Measurements from ENCODE around the gene CCDC87. TPM values are rescaled to one million over a fixed set of nuclear protein-coding genes. Genes with fewer than 3 reads are reported as not detected.
A peak's percentile ranks its signal among the peaks of the same experiment; 100 is the strongest.

CCDC87 gene
- total RNA-seq, 1 experiment from 2014 or later, result 2.0 TPM

GRCh38 chr11:66624450-66624849 lies 31.6 kb upstream of the CCDC87 start:
- no peak for ATAC-seq

GRCh38 chr11:66619080-66619554 lies 26.3 kb upstream of the CCDC87 start:
- Histone ChIP-seq H3K4me1 (ENCODE audit: control insufficient read depth, insufficient read depth, low read length) (peaks cover 30% of the 10 kb centered on the region), H3K9me3 (ENCODE audit: control insufficient read depth, insufficient read depth, low read depth, low read length) (no peaks in the 10 kb centered on the region), H3K36me3 (ENCODE audit: control insufficient read depth, insufficient read depth, low read length) (peaks cover 15% of the 10 kb centered on the region), H3K4me3 (ENCODE audit: low read depth in 2 of 2, low read length in 2 of 2) (peak overlapping the region; percentile 84 to 99), H3K27me3 (ENCODE audit: control insufficient read depth, insufficient read depth, low read length) (no peaks in the 10 kb centered on the region), H3K27ac (ENCODE audit: low read length) (peak overlapping the region; percentile 34)
- DNase-seq (ENCODE audit: low read depth, low spot score) (no peak), ATAC-seq (no peak)
- POLR2A ChIA-PET, result interaction anchor here (0.6 to 1.3 kb wide), 3 partner anchors 19 to 61 kb away, joined by 3 to 7 read pairs (median 5); partner anchors contain the start of gene RBM4
- TF ChIP-seq REST (IDR thresholded peaks at IDR 0.05; ENCODE audit: insufficient read depth in 1 of 2, low read depth in 2 of 2, low read length in 1 of 2), result no peak
- no peak for TF ChIP-seq POLR2AphosphoS5 (IDR thresholded peaks at IDR 0.05; ENCODE audit: low read depth, low read length)
- no peak for TF ChIP-seq TCF7L2 (IDR thresholded peaks at IDR 0.05; ENCODE audit: low read depth, low read length)
- no peak for TF ChIP-seq CTCF (IDR thresholded peaks at IDR 0.05)
- no peak for TF ChIP-seq SIN3A (IDR thresholded peaks at IDR 0.05; ENCODE audit: borderline replicate concordance, insufficient read depth, low read depth, low read length)
- intact Hi-C loops (cut with micrococcal nuclease; ENCODE audit: unreplicated experiment), result no loop called here
- CTCF ChIA-PET, result interaction anchor here (0.7 to 0.9 kb wide), 2 partner anchors 40 to 72 kb away, joined by 3 to 5 read pairs; no protein-coding TSS in a partner anchor
- no TSS peak for BruUV-seq (replicated peaks)
- in situ Hi-C loops (cut with HindIII; ENCODE audit: low pct_unique_long_range_greater_than_20kb, low sequenced_read_pairs), result no loop called here

More at GRCh38 chr11:66624450-66624849, 31.6 kb upstream of the CCDC87 start:
- in situ Hi-C loops (cut with HindIII; ENCODE audit: low pct_unique_long_range_greater_than_20kb, low sequenced_read_pairs), result loop anchor here (5.0 kb wide), 1 partner anchor 53 kb away; the partner anchor contains the start of gene RBM4B
- H3K36me3 ChIP-seq (ENCODE audit: control insufficient read depth, insufficient read depth, low read length), result peaks cover 43% of the 10 kb centered on the region
- no peak for TF ChIP-seq REST (IDR thresholded peaks at IDR 0.05; ENCODE audit: insufficient read depth in 1 of 2, low read depth in 2 of 2, low read length in 1 of 2)
- no peak for TF ChIP-seq POLR2AphosphoS5 (IDR thresholded peaks at IDR 0.05; ENCODE audit: low read depth, low read length)
- no peak for TF ChIP-seq TCF7L2 (IDR thresholded peaks at IDR 0.05; ENCODE audit: low read depth, low read length)
- no peak for TF ChIP-seq SIN3A (IDR thresholded peaks at IDR 0.05; ENCODE audit: borderline replicate concordance, insufficient read depth, low read depth, low read length)
- TF ChIP-seq CTCF (IDR thresholded peaks at IDR 0.05), result no peak
- DNase-seq (ENCODE audit: low read depth, low spot score), result no peak
- ChIA-PET CTCF (no interaction called here), POLR2A (no interaction called here)
- no peak overlapping the region for H3K4me3 ChIP-seq (ENCODE audit: low read depth in 2 of 2, low read length in 2 of 2)
- BruUV-seq (replicated peaks), result no TSS peak
- H3K4me1 ChIP-seq (ENCODE audit: control insufficient read depth, insufficient read depth, low read length), result peaks cover 19% of the 10 kb centered on the region
- H3K27me3 ChIP-seq (ENCODE audit: control insufficient read depth, insufficient read depth, low read length), result no peaks in the 10 kb centered on the region
- H3K27ac ChIP-seq (ENCODE audit: low read length), result no peak overlapping the region
- H3K9me3 ChIP-seq (ENCODE audit: control insufficient read depth, insufficient read depth, low read depth, low read length), result no peaks in the 10 kb centered on the region
- intact Hi-C loops (cut with micrococcal nuclease; ENCODE audit: unreplicated experiment), result no loop called here

Measured in Panc1 (cell line).